Vagina (tissue), 2 donors: Measurements from ENCODE around the gene INPP5B.

Experiments used
- CTCF ChIP-seq, 3 experiments: fragments of 450-650 bp in 2 of 3; fragments of 200-600 bp in 1 of 3; sonication (generic) in 1 of 3; IDR thresholded peaks; one replicate each; pipeline ENCODE4 v1.5.1; 2017 to 2019; ENCODE audit warnings: antibody characterized with exemption in 3 of 3, mild to moderate bottlenecking in 2 of 3, moderate library complexity in 2 of 3
- POLR2AphosphoS5 ChIP-seq, 2 donors: sonication (generic); formaldehyde crosslinking; IDR thresholded peaks; one replicate each; pipeline ENCODE4 v1.9.0; 2017; ENCODE audit warnings: antibody characterized with exemption in 2 of 2, mild to moderate bottlenecking in 2 of 2, low read depth in 1 of 2; ENCODE audit not compliant: insufficient read depth in 1 of 2

- no peak for TF ChIP-seq CTCF (IDR thresholded peaks at IDR 0.05)
- no peak for TF ChIP-seq POLR2AphosphoS5 (IDR thresholded peaks at IDR 0.05; ENCODE audit: insufficient read depth in 1 of 2, low read depth in 1 of 2)
Observed at GRCh38 chr1:37915476-37916093, 31.3 kb downstream of the INPP5B start.
